Measurements from ENCODE around the gene EXOC3L4. TPM values are rescaled to one million over a fixed set of nuclear protein-coding genes. Genes with fewer than 3 reads are reported as not detected.

Gene EXOC3L4
- total RNA-seq, 8 experiments from 2014 or later, result 0.13 to 3.0 (median 0.39) TPM; not detected in 2

DNA sequence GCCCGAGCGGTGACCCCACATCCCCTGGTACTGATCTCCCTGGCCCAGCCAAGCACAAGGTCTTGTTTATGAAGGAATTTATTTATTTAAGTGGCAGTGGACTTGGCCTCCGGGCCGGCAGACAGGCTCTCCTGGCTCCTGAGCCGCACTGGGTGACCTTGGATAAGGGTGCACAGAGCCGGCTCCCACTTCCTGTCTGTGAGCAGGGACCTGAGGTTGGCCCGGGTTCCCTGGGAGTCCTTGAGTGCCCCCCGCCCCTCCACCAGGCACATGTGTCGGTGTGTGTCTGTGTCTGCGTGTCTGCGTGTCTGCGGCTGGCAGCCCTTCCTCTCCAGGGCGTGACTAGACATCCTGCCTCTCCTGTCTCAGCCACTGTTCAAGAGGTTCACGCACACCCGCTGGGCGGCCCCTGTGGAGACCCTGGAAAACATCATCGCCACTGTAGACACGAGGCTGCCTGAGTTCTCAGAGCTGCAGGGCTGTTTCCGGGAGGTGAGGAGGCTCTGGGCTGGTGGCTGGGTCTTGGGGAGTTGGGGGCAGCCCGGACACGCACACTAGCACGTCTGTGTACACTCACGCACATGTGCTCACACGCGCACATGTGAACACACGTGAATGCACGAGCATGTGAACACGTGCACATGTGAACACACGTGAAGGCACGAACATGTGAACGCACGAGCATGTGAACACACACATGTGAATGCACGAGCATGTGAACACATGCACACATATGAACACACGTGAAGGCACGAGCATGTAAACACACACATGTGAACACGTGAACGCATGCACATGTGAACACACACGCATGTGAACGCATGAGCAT lies 38.1 kb downstream of the EXOC3L4 start:
- ATAC-seq (replicated peaks in 6 of 8), result no peak
- 30 to 81% (median 80%) methylated on average over 1 to 9 of the region's 39 CpGs; no CpG with 5 or more reads in 5 of the 10 experiments for WGBS, 10 experiments
- H3K4me1 ChIP-seq (replicated peaks in 1 of 2), result peaks cover 0 to 13% of the 10 kb centered on the region in 2 donors
- in situ Hi-C loops (cut with MboI; ENCODE audit: low pct_unique_long_range_greater_than_20kb in 2 of 9, low sequenced_read_pairs in 9 of 9, unreplicated experiment in 9 of 9), result no loop called here
- H3K4me3 ChIP-seq, result no peak overlapping the region
- H3K27ac ChIP-seq, result no peak overlapping the region

DNA sequence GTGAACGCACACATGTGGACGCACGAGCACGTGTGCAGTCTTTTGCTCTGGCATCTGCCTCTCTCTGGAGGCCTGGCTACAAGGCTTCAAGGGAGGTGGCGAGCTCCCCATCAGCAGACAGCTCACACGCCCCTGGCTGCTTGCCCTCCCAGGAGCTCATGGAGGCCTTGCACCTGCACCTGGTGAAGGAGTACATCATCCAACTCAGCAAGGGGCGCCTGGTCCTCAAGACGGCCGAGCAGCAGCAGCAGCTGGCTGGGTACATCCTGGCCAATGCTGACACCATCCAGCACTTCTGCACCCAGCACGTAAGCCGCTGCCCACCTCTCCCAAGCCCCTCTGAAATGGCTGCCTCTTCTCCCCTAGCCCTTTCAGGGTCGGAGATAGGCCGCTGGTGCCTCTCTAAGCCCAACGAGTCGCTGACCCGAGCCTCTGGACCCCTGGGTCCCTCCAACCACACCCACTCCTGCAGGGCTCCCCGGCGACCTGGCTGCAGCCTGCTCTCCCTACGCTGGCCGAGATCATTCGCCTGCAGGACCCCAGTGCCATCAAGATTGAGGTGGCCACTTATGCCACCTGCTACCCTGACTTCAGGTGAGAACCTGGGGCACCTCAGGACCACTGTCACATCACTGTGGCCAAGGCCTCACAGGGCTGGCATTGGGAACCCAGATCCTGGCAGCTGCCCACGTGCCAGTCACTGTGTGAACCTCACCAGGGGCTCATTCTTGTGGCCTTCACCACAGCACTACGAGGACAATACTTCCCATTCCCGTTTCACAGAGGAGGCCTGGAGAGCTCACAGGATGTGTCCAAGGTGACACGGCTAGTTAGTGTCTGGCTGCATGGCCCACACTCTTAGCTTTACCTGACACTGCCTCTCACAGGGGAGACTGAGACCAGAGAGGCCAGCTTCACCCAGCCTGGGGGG lies 39.0 kb downstream of the EXOC3L4 start:
- Histone ChIP-seq H3K27ac (no peak overlapping the region), H3K4me3 (no peak overlapping the region), H3K4me1 (replicated peaks in 1 of 2) (peaks cover 0 to 15% of the 10 kb centered on the region in 2 donors)
- no peak for ATAC-seq (replicated peaks in 6 of 8)
- WGBS, 10 experiments, result 73 to 97% (median 90%) methylated on average over 2 to 8 of the region's 25 CpGs; no CpG with 5 or more reads in 5 of the 10 experiments
- in situ Hi-C loops (cut with MboI; ENCODE audit: low pct_unique_long_range_greater_than_20kb in 2 of 9, low sequenced_read_pairs in 9 of 9, unreplicated experiment in 9 of 9), result no loop called here

- no peak overlapping the region for H3K4me3 ChIP-seq
- WGBS, 10 experiments, result no CpG with 5 or more reads among the region's 2 CpGs
- ATAC-seq (replicated peaks in 6 of 8), result no peak
- peaks cover 4 to 24% of the 10 kb centered on the region in 2 donors for H3K4me1 ChIP-seq (replicated peaks in 1 of 2)
- H3K27ac ChIP-seq, result no peak overlapping the region
- in situ Hi-C loops (cut with MboI; ENCODE audit: low pct_unique_long_range_greater_than_20kb in 2 of 9, low sequenced_read_pairs in 9 of 9, unreplicated experiment in 9 of 9), result no loop called here
Observed at GRCh38 chr14:103134405-103134804, 39.9 kb downstream of the EXOC3L4 start.

DNA sequence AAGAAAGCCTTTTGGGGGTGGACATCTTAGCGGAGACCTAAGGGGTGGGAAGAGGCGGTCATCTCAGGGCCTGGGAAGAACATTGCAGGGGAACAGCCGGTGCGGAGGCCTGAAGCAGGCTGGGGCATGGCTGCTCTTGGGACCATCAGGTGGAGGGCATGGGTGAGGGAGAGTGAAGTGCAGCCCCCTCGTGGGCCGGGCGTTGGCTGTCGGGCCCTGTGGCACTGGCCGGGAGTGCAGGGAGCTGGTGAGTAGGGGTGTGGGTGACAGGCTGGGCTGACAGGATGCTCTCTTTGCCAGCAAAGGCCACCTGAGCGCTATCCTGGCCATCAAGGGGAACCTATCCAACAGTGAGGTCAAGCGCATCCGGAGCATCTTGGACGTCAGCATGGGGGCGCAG lies 40.4 kb downstream of the EXOC3L4 start:
- 60 to 100% (median 94%) methylated on average over 1 to 13 of the region's 14 CpGs; no CpG with 5 or more reads in 3 of the 10 experiments for WGBS, 10 experiments
- H3K27ac ChIP-seq, result no peak overlapping the region
- in situ Hi-C loops (cut with MboI; ENCODE audit: low pct_unique_long_range_greater_than_20kb in 2 of 9, low sequenced_read_pairs in 9 of 9, unreplicated experiment in 9 of 9), result no loop called here
- ATAC-seq (replicated peaks in 6 of 8), result no peak
- H3K4me1 ChIP-seq (replicated peaks in 1 of 2), result peaks cover 4 to 26% of the 10 kb centered on the region in 2 donors
- H3K4me3 ChIP-seq, result no peak overlapping the region

- ATAC-seq (replicated peaks in 6 of 8), result no peak
- in situ Hi-C loops (cut with MboI; ENCODE audit: low pct_unique_long_range_greater_than_20kb in 2 of 9, low sequenced_read_pairs in 9 of 9, unreplicated experiment in 9 of 9), result no loop called here
- no peak overlapping the region for H3K4me3 ChIP-seq
- no peak overlapping the region for H3K27ac ChIP-seq
- H3K4me1 ChIP-seq (replicated peaks in 1 of 2), result peaks cover 4 to 26% of the 10 kb centered on the region in 2 donors
- WGBS, 10 experiments, result 69 to 100% (median 90%) methylated on average over 1 to 11 of the region's 26 CpGs; no CpG with 5 or more reads in 4 of the 10 experiments
Observed at GRCh38 chr14:103135333-103136260, 41.1 kb downstream of the EXOC3L4 start.

DNA sequence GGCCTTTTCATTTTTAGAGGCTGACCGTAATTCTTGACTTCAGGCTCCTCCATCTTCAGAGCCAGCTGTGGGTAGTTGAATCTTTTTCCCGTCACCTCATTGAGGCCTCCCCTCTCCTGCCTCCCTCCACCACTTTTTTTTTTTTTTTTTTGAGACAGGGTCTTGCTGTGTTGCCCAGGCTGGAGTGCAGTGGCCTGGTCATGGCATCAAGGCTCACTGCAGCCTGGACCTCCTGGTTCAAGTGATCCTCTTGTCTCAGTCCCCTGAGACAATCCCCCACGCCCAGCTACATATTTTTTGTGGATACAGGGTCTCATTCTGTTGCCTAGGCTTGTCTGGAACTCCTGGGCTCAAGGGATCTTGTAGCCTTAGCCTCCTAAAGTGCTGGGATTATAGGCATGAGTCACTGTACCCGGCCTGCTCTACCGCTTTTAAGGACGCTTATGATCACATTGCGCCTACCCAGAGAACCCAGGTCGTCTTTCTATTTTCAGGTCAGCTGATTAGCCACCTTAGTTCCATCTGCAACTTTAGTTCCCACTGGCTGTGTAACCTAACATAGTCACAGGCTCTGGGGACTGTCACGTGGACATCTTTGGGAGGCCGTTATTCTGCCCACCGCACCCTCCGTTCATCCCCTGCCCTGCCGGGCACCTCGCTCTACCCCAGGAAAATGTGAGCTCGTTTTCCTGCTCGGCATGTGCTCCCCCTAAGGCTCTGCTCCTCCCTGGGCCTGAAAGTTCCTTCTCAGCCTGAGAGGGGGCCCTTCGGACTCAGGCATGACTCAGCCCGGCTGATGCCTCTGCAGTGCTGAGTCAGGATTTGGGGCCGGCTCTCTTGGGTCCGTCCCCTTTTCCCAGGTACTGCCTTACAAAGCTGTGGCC lies 42.1 kb downstream of the EXOC3L4 start:
- no peak overlapping the region for H3K27ac ChIP-seq
- peaks cover 7 to 22% of the 10 kb centered on the region in 2 donors for H3K4me1 ChIP-seq (replicated peaks in 1 of 2)
- WGBS, 10 experiments, result 17 to 100% (median 69%) methylated on average over 2 to 14 of the region's 20 CpGs
- peak; percentile 50 to 63 (median 60) for ATAC-seq (replicated peaks in 6 of 8)
- H3K4me3 ChIP-seq, result no peak overlapping the region
- in situ Hi-C loops (cut with MboI; ENCODE audit: low pct_unique_long_range_greater_than_20kb in 2 of 9, low sequenced_read_pairs in 9 of 9, unreplicated experiment in 9 of 9), result no loop called here

DNA sequence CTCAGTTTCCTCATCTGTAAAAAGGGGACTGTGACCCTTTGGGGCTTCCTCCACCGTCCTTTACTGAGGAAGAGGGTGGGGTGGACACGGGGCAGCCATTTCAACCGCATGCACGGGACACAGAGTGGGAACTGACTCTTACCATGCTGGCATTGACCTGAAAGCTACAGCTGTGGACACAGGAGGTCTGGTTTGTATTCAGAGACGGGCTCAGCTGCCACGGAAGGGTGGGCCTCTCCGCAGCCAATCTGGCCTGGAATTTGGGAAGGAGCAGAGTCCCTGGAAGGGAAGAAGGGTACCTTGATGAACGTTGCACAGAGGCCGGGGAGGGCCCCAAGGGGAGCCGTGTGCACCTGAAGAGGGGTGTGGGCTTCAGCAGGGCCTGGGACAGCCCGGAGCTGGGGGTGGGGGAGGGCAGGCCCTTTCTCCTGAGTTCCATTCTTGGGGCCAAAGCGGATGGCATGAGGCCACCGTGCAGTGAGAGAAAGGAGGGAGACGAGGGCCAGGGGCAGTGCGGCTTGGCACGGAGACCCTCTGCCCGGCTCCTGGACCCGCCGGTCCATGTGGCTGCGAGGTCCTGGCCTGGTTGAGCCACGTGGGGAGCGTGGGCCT lies 43.3 kb downstream of the EXOC3L4 start:
- WGBS, 10 experiments, result 48 to 100% (median 85%) methylated on average over 1 to 2 of the region's 22 CpGs; no CpG with 5 or more reads in 4 of the 10 experiments
- Histone ChIP-seq H3K27ac (no peak overlapping the region), H3K4me3 (no peak overlapping the region), H3K4me1 (replicated peaks in 1 of 2) (peaks cover 15 to 34% of the 10 kb centered on the region in 2 donors)
- ATAC-seq (replicated peaks in 6 of 8), result no peak
- in situ Hi-C loops (cut with MboI; ENCODE audit: low pct_unique_long_range_greater_than_20kb in 2 of 9, low sequenced_read_pairs in 9 of 9, unreplicated experiment in 9 of 9), result no loop called here

- Histone ChIP-seq H3K4me3 (no peak overlapping the region), H3K4me1 (replicated peaks in 1 of 2) (peaks cover 15 to 36% of the 10 kb centered on the region in 2 donors), H3K27ac (no peak overlapping the region)
- ATAC-seq (replicated peaks in 6 of 8), result peak in 6 of 8 experiments; percentile 6 to 57 (median 48)
- WGBS, 10 experiments, result 30 to 100% methylated on average over 2 to 3 of the region's 66 CpGs; no CpG with 5 or more reads in 8 of the 10 experiments
- in situ Hi-C loops (cut with MboI; ENCODE audit: low pct_unique_long_range_greater_than_20kb in 2 of 9, low sequenced_read_pairs in 9 of 9, unreplicated experiment in 9 of 9), result no loop called here
Observed at GRCh38 chr14:103138301-103139131, 44.0 kb downstream of the EXOC3L4 start.

DNA sequence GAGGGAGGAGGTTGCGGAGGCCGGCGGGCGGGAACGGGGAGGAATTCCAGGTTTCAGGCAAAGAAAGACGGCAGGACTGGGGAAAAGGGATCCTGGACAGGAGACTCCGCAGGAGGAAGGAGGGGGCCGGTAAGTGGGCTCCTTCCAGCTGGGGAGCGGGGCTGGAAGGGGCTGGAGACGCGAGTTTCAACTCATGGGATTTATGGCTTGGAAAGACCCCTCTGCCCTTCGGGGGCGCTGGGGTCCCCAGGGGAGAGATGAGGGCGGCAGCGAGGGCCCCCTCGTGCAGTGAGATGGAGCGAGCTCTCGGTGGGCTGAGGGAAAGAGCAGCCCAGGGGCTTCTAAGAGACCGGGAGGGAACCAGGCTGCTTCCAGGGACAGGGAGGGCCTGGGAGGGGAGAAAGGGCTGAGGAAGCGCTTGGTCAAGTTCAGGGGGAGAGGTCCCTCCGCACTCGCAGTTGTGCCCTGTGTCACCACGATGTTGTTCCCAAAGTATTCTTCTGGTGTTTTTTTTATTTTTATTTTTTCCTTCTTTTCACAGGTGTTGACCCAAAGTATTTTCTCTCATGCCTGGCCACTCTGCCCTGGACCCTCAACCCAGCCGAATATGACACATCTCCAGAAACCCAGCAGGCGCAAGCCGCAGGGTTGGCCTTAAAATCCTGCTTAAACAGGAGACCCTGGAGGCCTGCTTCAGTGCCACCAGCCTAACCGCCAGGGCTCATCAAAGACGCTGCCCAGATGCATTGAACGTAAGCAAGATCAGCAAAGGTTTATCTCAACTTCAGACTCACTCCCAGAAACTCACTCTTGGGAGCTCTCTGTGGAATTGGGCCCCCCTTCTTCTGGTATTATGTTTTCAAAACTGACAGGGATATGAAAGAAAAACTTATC lies 44.9 kb downstream of the EXOC3L4 start:
- WGBS, 10 experiments, result 63 to 94% (median 73%) methylated on average over 3 to 6 of the region's 29 CpGs; no CpG with 5 or more reads in 4 of the 10 experiments
- in situ Hi-C loops (cut with MboI; ENCODE audit: low pct_unique_long_range_greater_than_20kb in 2 of 9, low sequenced_read_pairs in 9 of 9, unreplicated experiment in 9 of 9), result no loop called here
- peak in 4 of 8 experiments; percentile 6 to 31 (median 18) for ATAC-seq (replicated peaks in 6 of 8)
- H3K27ac ChIP-seq, result no peak overlapping the region
- peaks cover 15 to 36% of the 10 kb centered on the region in 2 donors for H3K4me1 ChIP-seq (replicated peaks in 1 of 2)
- H3K4me3 ChIP-seq, result no peak overlapping the region

Measured in motor neuron (in vitro differentiated cells).